ENCODE measurements around the gene OR4D9.

The OR4D9 gene

DNA sequence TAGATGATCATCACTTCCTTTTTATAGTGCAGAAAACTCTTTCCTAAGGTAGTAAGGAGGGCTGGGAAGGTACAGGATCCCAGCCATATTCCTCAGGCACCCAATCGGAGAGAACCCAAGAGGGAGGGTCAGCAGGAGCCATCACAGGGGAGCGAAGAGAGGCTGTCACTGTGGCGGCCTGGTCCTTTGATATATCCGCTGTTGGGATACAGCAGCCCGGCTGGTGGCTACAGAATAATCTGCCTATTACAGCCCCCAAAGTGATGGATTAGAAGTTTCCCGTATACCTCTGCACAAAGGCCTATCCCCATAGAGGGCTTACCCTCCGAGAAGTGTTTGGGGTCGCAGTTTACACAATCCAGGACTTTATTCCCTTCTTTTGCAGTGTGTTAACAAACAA lies 48.5 kb downstream of the OR4D9 start:
- no peaks in the 10 kb centered on the region for H3K9me2 ChIP-seq (replicated peaks; ENCODE audit: insufficient read depth, low read length)
- peaks cover 13% of the 10 kb centered on the region for H3F3A ChIP-seq (ENCODE audit: insufficient read depth)
- H3K36me3 ChIP-seq (ENCODE audit: low read length): no peaks in the 10 kb centered on the region
- peak overlapping the region; percentile 86 for H3K4me3 ChIP-seq (ENCODE audit: insufficient read depth, low read length, poor library complexity, severe bottlenecking)
- no peak overlapping the region for H2AFZ ChIP-seq (ENCODE audit: low read depth, low read length, severe bottlenecking)
- H3K9ac ChIP-seq (ENCODE audit: low read length): peak overlapping the region; percentile 79
- H3K27ac ChIP-seq (ENCODE audit: low read depth, low read length): no peak overlapping the region
- no peaks in the 10 kb centered on the region for H3K79me2 ChIP-seq (ENCODE audit: insufficient read depth, low read length)
- no peaks in the 10 kb centered on the region for H3K9me3 ChIP-seq (ENCODE audit: insufficient read depth, low read length)
- no peaks in the 10 kb centered on the region for H4K20me1 ChIP-seq (ENCODE audit: low read depth, low read length)
- TF ChIP-seq, protein P1, sequence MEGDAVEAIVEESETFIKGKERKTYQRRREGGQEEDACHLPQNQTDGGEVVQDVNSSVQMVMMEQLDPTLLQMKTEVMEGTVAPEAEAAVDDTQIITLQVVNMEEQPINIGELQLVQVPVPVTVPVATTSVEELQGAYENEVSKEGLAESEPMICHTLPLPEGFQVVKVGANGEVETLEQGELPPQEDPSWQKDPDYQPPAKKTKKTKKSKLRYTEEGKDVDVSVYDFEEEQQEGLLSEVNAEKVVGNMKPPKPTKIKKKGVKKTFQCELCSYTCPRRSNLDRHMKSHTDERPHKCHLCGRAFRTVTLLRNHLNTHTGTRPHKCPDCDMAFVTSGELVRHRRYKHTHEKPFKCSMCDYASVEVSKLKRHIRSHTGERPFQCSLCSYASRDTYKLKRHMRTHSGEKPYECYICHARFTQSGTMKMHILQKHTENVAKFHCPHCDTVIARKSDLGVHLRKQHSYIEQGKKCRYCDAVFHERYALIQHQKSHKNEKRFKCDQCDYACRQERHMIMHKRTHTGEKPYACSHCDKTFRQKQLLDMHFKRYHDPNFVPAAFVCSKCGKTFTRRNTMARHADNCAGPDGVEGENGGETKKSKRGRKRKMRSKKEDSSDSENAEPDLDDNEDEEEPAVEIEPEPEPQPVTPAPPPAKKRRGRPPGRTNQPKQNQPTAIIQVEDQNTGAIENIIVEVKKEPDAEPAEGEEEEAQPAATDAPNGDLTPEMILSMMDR (IDR thresholded peaks at IDR 0.05; ENCODE audit: insufficient read depth, low read length, poor library complexity, severe bottlenecking): no peak
- no peak for TF ChIP-seq EZH2phosphoT487 (conservative IDR thresholded peaks at IDR 0.05; ENCODE audit: low read length)
- H3K27me3 ChIP-seq (ENCODE audit: low read length): no peaks in the 10 kb centered on the region
- peak overlapping the region; percentile 88 for H3K4me2 ChIP-seq (ENCODE audit: low read depth, low read length, poor library complexity, severe bottlenecking)

DNA sequence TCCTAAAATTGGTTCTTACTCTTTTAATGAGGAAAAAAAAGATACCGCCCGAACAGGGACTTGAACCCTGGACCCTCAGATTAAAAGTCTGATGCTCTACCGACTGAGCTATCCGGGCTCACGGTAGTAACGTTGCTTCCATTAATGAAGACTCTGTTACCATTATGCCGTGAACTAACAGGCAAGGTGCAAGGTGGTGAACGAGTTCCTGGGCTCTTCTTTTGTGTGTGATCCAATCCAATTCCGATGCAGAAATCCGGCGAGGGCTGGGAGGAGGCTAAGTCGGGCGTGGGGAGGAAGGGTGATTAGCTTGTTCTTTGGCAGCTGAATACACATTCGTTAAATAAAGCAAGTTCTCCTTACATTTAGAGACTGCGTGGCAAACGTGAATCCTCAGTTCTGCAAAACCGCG lies 49.0 kb downstream of the OR4D9 start:
- peak overlapping the region; percentile 79 for H3K9ac ChIP-seq (ENCODE audit: low read length)
- peak overlapping the region; percentile 88 for H3K4me2 ChIP-seq (ENCODE audit: low read depth, low read length, poor library complexity, severe bottlenecking)
- H3K79me2 ChIP-seq (ENCODE audit: insufficient read depth, low read length): no peaks in the 10 kb centered on the region
- H3K9me2 ChIP-seq (replicated peaks; ENCODE audit: insufficient read depth, low read length): no peaks in the 10 kb centered on the region
- H3K36me3 ChIP-seq (ENCODE audit: low read length): no peaks in the 10 kb centered on the region
- peak overlapping the region; percentile 91 for H2AFZ ChIP-seq (ENCODE audit: low read depth, low read length, severe bottlenecking)
- H3F3A ChIP-seq (ENCODE audit: insufficient read depth): peaks cover 13% of the 10 kb centered on the region
- H3K27ac ChIP-seq (ENCODE audit: low read depth, low read length): peak overlapping the region; percentile 62
- peak overlapping the region; percentile 86 for H3K4me3 ChIP-seq (ENCODE audit: insufficient read depth, low read length, poor library complexity, severe bottlenecking)
- no peaks in the 10 kb centered on the region for H3K9me3 ChIP-seq (ENCODE audit: insufficient read depth, low read length)
- no peaks in the 10 kb centered on the region for H3K27me3 ChIP-seq (ENCODE audit: low read length)
- no peak for TF ChIP-seq EZH2phosphoT487 (conservative IDR thresholded peaks at IDR 0.05; ENCODE audit: low read length)
- TF ChIP-seq, protein P1 (IDR thresholded peaks at IDR 0.05; ENCODE audit: insufficient read depth, low read length, poor library complexity, severe bottlenecking): no peak
- H4K20me1 ChIP-seq (ENCODE audit: low read depth, low read length): no peaks in the 10 kb centered on the region

DNA sequence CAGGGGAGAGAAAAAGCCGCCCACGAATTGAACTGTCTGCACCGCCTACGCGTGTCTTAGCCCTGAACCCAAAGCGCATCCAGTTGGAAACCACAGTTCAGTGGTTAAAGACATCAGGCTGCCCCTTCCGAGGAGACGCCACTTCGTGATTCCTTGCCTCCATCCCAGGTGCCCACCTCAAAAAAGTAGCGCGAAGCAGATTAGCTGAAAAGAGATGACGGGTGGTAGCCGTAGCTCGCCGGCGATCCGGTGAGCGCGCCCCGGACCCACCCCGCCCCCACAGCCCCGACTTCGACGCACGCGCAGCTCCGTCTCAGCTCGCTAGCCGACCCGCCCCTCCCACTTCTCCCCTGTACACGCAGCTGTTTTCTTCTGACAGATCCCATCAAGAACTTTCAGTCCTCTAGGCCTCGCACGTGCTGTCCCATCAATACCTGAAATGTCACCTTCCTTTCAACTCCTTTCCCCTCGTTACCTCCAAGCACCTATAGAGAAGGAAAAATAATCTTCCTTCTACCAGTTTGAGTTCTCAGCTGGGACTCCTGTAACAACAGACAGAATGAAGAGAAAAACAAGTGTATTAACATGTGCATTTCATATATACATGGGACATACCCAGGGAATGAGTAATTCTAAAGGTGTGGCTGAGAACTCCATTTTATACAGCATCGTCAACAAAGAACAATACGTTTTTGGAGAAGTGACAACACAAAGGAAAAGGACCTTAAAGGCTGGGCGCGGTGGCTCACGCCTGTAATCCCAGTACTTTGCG lies 49.5 kb downstream of the OR4D9 start:
- Histone ChIP-seq H3K36me3 (ENCODE audit: low read length) (no peaks in the 10 kb centered on the region), H3K9me3 (ENCODE audit: insufficient read depth, low read length) (no peaks in the 10 kb centered on the region), H4K20me1 (ENCODE audit: low read depth, low read length) (no peaks in the 10 kb centered on the region), H3K9ac (ENCODE audit: low read length) (peak overlapping the region; percentile 79), H2AFZ (ENCODE audit: low read depth, low read length, severe bottlenecking) (peak overlapping the region; percentile 91), H3K27ac (ENCODE audit: low read depth, low read length) (peak overlapping the region; percentile 62), H3K27me3 (ENCODE audit: low read length) (no peaks in the 10 kb centered on the region), H3K4me3 (ENCODE audit: insufficient read depth, low read length, poor library complexity, severe bottlenecking) (peak overlapping the region; percentile 86), H3K79me2 (ENCODE audit: insufficient read depth, low read length) (no peaks in the 10 kb centered on the region), H3F3A (ENCODE audit: insufficient read depth) (peaks cover 13% of the 10 kb centered on the region), H3K4me2 (ENCODE audit: low read depth, low read length, poor library complexity, severe bottlenecking) (peak overlapping the region; percentile 88), H3K9me2 (replicated peaks; ENCODE audit: insufficient read depth, low read length) (no peaks in the 10 kb centered on the region)
- TF ChIP-seq, protein P1 (IDR thresholded peaks at IDR 0.05; ENCODE audit: insufficient read depth, low read length, poor library complexity, severe bottlenecking): no peak
- TF ChIP-seq EZH2phosphoT487 (conservative IDR thresholded peaks at IDR 0.05; ENCODE audit: low read length): no peak
